Neural cell (in vitro differentiated cells): ENCODE measurements around the gene BAZ2A. TPM values are rescaled to one million over a fixed set of nuclear protein-coding genes. Genes with fewer than 3 reads are reported as not detected.

ENCODE experiments used
- H2AFZ ChIP-seq: fragments of 200-600, 300-800 bp; sonication (generic), shearing (Covaris generic); 2 replicates; pipeline ENCODE4 v1.6.0; 2014; ENCODE audit warnings: low read depth, mild to moderate bottlenecking, antibody characterized with exemption, low read length, moderate library complexity
- H3F3A ChIP-seq: fragments of 200-600 bp; shearing (Covaris generic); 2 replicates; pipeline ENCODE4 v1.6.1; 2016; ENCODE audit warnings: mild to moderate bottlenecking, moderate library complexity, mixed read lengths, antibody characterized with exemption, low read length; ENCODE audit not compliant: insufficient read depth, poor library complexity, severe bottlenecking
- H3K27ac ChIP-seq: fragments of 200-600, 300-800 bp; sonication (generic), shearing (Covaris generic); 2 replicates; pipeline ENCODE4 v1.5.1; 2014; ENCODE audit warnings: mild to moderate bottlenecking, low read length, moderate library complexity
- H3K27me3 ChIP-seq: fragments of 300-800, 200-600 bp; sonication (generic), shearing (Covaris generic); 2 replicates; pipeline ENCODE4 v1.6.0; 2014; ENCODE audit warnings: mild to moderate bottlenecking, low read depth, low read length, moderate library complexity; ENCODE audit not compliant: insufficient read depth
- H3K36me3 ChIP-seq: fragments of 300-800, 200-600 bp; sonication (generic), shearing (Covaris generic); 2 replicates; pipeline ENCODE4 v1.5.1; 2014; ENCODE audit warnings: mild to moderate bottlenecking, antibody characterized with exemption, low read length, moderate library complexity; ENCODE audit not compliant: insufficient read depth
- H3K4me2 ChIP-seq: fragments of 300-800, 200-600 bp; sonication (generic), shearing (Covaris generic); 2 replicates; pipeline ENCODE4 v1.6.0; 2014; ENCODE audit warnings: mild to moderate bottlenecking, low read length
- H3K4me3 ChIP-seq: fragments of 300-800, 200-600 bp; sonication (generic), shearing (Covaris generic); 2 replicates; pipeline ENCODE4 v1.5.1; 2014; ENCODE audit warnings: mild to moderate bottlenecking, low read length, moderate library complexity
- H3K79me2 ChIP-seq: fragments of 200-600 bp; shearing (Covaris generic); replicated peaks from 2 replicates; pipeline ENCODE4 v1.6.0; 2014; ENCODE audit warnings: mild to moderate bottlenecking, low read length, moderate library complexity; ENCODE audit not compliant: insufficient read depth
- H3K9ac ChIP-seq: fragments of 300-800, 200-600 bp; sonication (generic), shearing (Covaris generic); 2 replicates; pipeline ENCODE4 v1.6.1; 2016; ENCODE audit warnings: mild to moderate bottlenecking, low read length, mixed read lengths
- H3K9me2 ChIP-seq: fragments of 200-600 bp; shearing (Covaris generic); 2 replicates; pipeline ENCODE4 v1.6.1; 2016; ENCODE audit warnings: mild to moderate bottlenecking, low read length, mixed read lengths; ENCODE audit not compliant: insufficient read depth
- H3K9me3 ChIP-seq: fragments of 200-600, 300-800 bp; sonication (generic), shearing (Covaris generic); 2 replicates; pipeline ENCODE4 v1.6.1; 2016; ENCODE audit warnings: mild to moderate bottlenecking, mixed run types, low read length, moderate library complexity, mixed read lengths
- H4K20me1 ChIP-seq: fragments of 200-600 bp; shearing (Covaris generic); 2 replicates; pipeline ENCODE4 v1.6.1; 2016; ENCODE audit warnings: mild to moderate bottlenecking, mixed run types; ENCODE audit not compliant: insufficient read depth
- CTCF ChIP-seq: fragments of 450-650 bp; IDR thresholded peaks from 2 replicates; pipeline ENCODE4 v1.5.1; 2014; ENCODE audit warnings: antibody characterized with exemption, mild to moderate bottlenecking, moderate library complexity; ENCODE audit not compliant: poor library complexity, severe bottlenecking
- EP300 ChIP-seq: fragments of 450-650 bp; conservative IDR thresholded peaks from 2 replicates; pipeline ENCODE4 v1.6.1; 2014; ENCODE audit warnings: antibody characterized with exemption, mild to moderate bottlenecking, moderate library complexity; ENCODE audit not compliant: poor library complexity, severe bottlenecking
- EZH2 ChIP-seq: fragments of 200-600, 300-800 bp; shearing (Covaris generic), sonication (generic); IDR thresholded peaks from 2 replicates; pipeline ENCODE4 v1.6.1; 2014; ENCODE audit warnings: antibody characterized with exemption, low read length, borderline replicate concordance, mild to moderate bottlenecking; ENCODE audit not compliant: insufficient read depth, poor library complexity, severe bottlenecking
- MXI1 ChIP-seq: fragments of 450-650 bp; conservative IDR thresholded peaks from 2 replicates; pipeline ENCODE4 v1.6.1; 2014; ENCODE audit warnings: antibody characterized with exemption, mild to moderate bottlenecking; ENCODE audit not compliant: poor library complexity, severe bottlenecking
- POLR2AphosphoS5 ChIP-seq: IDR thresholded peaks from 2 replicates; pipeline ENCODE4 v1.6.1; 2012
- RAD21 ChIP-seq: fragments of 450-650 bp; conservative IDR thresholded peaks from 2 replicates; pipeline ENCODE4 v1.6.1; 2014; ENCODE audit warnings: antibody characterized with exemption, mild to moderate bottlenecking, moderate library complexity
- REST ChIP-seq: IDR thresholded peaks from 2 replicates; pipeline ENCODE4 v1.6.1; 2012; ENCODE audit warnings: borderline replicate concordance
- SMC3 ChIP-seq: fragments of 450-650 bp; conservative IDR thresholded peaks from 2 replicates; pipeline ENCODE4 v1.6.1; 2014; ENCODE audit warnings: antibody characterized with exemption, mild to moderate bottlenecking, moderate library complexity; ENCODE audit not compliant: poor library complexity
- TAF1 ChIP-seq: IDR thresholded peaks from 2 replicates; pipeline ENCODE4 v1.6.1; 2012; ENCODE audit warnings: low read depth
- polyA plus RNA-seq: library from polyadenylated mRNA; depleted of rRNA; stranded (reverse); fragments of >200 nt; gene quantifications from 2 replicates; pipeline ENCODE4 v1.2.3, GENCODE V29; 2014

Gene BAZ2A
- polyA plus RNA-seq, 1 donor from 2014 or later, result 13.8 TPM

GRCh38 chr12:56601503-56601902 is 28.6 kb downstream of the BAZ2A start:
- Histone ChIP-seq H3K79me2 (no peaks in the 10 kb centered on the region), H3K27me3 (no peaks in the 10 kb centered on the region), H3K4me2 (no peak overlapping the region), H3K36me3 (no peaks in the 10 kb centered on the region), H3F3A (no peaks in the 10 kb centered on the region), H3K9me2 (no peaks in the 10 kb centered on the region), H3K9ac (no peak overlapping the region), H4K20me1 (no peaks in the 10 kb centered on the region), H3K9me3 (no peaks in the 10 kb centered on the region), H3K27ac (no peak overlapping the region), H2AFZ (no peak overlapping the region), H3K4me3 (no peak overlapping the region)
- TF ChIP-seq MXI1 (no peak), CTCF (no peak), REST (no peak), RAD21 (no peak), POLR2AphosphoS5 (no peak), SMC3 (no peak), TAF1 (no peak), EZH2 (no peak), EP300 (no peak)

- TF ChIP-seq REST (no peak), CTCF (no peak), EP300 (no peak), TAF1 (no peak)
- H3F3A ChIP-seq, result no peaks in the 10 kb centered on the region
- H2AFZ ChIP-seq, result no peak overlapping the region
- H3K4me2 ChIP-seq, result no peak overlapping the region
- no peaks in the 10 kb centered on the region for H3K9me3 ChIP-seq
- H3K9ac ChIP-seq, result no peak overlapping the region
- no peaks in the 10 kb centered on the region for H4K20me1 ChIP-seq
- H3K36me3 ChIP-seq, result no peaks in the 10 kb centered on the region
- H3K4me3 ChIP-seq, result no peak overlapping the region
- H3K27ac ChIP-seq, result no peak overlapping the region
- no peaks in the 10 kb centered on the region for H3K79me2 ChIP-seq
- H3K9me2 ChIP-seq, result no peaks in the 10 kb centered on the region
- H3K27me3 ChIP-seq, result no peaks in the 10 kb centered on the region
Observed at GRCh38 chr12:56600753-56601152, 29.4 kb downstream of the BAZ2A start.
